Measurements from ENCODE around the gene SIL1.
"Not testable (repeated sequence)": the region's sequence is repeated elsewhere in the genome, so short reads cannot be mapped to it uniquely, and the experiment has no call there.

SIL1 gene

DNA sequence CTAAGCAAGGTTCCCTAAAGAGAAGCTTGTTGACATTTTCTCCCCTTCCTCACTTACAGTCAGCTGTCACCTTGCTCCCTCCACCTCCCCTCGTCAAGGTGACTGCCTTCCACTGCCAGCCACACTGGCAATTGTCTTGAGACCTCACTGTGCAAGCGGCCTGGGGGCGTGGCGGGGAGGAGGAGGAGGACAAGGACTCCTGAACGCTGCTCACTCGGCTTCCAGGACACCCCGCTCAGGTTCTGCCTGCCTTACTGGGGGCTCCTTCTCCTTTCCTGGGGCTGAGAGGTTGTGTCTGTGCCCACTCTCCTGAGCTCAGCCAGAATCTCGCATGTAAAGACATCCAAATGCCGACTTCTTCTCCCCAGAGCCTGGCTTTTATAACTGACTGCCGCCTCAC lies 262.7 kb downstream of the SIL1 start:
- no peak for DNase-seq

DNA sequence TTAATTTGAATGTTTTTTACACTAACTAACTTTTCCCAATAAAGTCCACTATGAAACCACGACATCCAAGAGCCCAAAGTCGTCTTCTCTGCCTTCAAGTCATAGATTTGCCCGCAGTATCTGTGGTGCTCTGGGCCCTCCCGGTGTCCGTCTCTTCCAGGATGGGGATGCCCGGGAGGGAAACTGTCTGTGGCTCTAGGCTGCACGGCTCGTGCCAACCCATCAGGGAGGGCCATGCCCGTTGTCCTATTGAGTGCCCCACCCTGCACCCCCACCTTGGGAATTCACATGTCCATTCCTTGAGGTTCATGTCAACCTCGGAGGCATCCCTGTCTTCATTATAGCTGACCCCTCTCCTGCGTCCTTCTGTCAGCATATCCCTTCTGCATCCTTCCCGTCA lies 263.2 kb downstream of the SIL1 start:
- DNase-seq = no peak

DNA sequence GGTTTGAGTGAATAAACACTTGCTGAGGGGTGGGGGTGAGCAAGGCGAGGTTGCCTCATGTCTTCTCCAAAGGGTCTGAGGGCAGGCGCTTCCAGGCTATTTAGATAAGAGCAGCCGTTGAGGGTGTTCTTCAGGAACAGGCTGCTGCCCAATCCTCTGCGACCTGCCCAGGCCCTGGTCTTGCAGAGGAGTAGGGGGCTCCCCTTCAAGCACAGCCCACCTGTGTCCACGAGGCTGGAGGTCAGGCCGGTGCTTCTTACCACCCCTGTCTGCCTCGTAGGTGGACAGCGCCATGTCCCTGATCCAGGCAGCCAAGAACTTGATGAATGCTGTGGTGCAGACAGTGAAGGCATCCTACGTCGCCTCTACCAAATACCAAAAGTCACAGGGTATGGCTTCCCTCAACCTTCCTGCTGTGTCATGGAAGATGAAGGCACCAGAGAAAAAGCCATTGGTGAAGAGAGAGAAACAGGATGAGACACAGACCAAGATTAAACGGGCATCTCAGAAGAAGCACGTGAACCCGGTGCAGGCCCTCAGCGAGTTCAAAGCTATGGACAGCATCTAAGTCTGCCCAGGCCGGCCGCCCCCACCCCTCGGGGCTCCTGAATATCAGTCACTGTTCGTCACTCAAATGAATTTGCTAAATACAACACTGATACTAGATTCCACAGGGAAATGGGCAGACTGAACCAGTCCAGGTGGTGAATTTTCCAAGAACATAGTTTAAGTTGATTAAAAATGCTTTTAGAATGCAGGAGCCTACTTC lies 264.5 kb downstream of the SIL1 start:
- DNase-seq = no peak

DNA sequence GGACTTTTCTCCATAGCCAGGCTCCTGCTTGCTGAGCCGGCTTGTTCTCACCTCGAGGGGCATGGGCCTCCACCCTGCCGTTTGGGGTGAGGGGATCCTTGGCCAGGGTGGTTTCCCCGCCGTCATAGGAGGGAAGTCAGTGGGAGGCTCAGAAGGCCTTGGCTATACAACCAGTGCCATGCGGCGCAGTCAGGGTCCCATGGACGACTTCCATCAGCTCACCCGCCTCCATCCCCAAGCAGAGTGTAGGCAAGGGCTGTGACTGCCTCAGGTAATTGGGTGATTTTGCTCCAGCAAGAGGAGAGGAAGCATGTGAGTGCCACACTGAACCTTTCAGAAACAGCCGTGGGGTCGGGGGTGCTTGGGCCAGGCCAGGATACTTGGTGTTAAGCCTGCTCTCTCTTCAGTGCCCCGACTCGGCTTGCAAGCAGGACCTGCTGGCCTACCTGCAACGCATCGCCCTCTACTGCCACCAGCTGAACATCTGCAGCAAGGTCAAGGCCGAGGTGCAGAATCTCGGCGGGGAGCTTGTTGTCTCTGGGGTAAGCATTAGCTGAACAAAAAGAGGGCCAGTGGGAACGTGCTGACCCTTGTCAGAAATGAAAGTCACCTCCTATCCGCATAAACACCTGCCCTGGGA lies 265.9 kb downstream of the SIL1 start:
- no peak for DNase-seq

DNA sequence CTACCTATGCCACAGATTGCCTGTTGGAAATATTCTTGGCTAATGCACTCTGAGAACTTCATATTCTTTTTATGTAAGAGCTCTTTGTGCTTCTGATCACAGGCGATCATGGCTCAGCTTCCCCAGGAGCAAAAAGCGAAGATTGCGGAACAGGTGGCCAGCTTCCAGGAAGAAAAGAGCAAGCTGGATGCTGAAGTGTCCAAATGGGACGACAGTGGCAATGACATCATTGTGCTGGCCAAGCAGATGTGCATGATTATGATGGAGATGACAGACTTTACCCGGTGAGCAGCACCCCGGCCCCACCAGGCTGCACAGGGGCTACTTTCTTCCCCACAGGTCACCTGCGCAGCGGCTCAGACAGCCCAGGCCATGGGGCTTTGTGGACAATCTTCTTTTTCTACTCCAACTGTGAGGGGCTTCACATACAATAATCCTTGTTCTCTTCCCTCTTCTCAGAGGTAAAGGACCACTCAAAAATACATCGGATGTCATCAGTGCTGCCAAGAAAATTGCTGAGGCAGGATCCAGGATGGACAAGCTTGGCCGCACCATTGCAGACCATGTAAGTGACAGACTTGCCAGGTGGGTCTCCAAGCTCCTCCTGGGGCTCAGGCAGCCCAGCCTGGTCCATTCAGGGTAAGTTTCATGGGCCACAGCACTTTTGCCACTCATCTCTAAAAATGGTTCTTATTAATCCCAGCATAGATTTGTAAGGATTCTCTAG lies 267.6 kb downstream of the SIL1 start:
- no peak for DNase-seq

DNA sequence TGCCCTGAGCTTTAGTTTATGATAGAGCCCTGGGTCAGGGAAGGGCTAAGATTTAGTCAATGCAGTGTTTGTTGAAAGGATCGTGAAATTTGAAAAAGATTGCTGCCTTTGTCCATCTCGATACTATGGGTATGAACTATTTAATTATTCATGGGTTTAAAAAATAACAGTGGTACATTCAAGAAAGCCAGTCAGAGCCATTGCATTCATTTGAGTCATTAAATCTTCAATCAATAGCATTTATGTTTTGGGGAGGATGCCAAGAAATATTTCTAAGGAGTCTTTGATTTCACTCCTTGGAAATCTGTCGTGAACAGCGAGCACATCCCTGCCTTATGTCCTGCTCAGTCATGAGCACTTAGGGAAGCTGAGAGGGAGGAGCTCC lies 268.6 kb downstream of the SIL1 start:
- DNase-seq = no peak

DNA sequence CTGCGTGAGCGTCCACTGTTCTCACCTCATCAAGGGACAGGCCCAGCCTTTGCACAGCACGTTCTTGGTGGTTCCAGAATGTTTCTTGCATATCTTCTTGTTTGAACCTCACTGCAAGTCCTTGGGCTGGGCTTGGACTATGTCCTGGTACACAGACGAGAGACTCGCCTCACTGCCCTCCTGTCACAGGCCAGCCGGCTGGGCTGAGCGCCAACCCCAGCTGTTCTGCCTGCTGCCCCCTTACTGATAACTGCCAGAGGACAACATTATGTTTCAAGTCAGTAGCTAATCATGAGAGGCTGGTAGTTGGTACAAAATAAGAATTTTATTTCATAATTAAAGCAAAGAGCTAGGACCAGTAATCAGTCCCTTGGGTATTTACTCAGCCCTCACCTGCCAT lies 270.2 kb downstream of the SIL1 start:
- DNase-seq = no peak

DNA sequence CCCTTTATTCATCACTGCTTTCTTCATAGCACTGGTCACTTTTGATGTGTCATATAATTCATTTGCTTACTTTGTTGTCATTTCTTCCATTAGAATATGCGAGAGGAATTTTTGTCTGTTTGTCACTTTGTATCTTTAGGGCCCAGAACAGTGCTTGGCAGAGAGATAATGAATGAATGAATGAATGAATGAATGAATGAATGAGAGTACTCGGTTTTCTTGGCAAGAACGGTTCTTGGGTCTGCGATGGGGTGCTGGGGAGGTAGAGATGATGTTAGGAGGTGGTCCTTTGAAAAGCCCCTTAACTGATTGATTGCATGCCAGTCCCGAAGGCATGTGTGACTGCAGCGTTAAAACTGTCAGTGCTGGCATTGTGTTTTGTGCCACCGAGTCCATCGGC lies 270.6 kb downstream of the SIL1 start:
- no peak for DNase-seq

DNA sequence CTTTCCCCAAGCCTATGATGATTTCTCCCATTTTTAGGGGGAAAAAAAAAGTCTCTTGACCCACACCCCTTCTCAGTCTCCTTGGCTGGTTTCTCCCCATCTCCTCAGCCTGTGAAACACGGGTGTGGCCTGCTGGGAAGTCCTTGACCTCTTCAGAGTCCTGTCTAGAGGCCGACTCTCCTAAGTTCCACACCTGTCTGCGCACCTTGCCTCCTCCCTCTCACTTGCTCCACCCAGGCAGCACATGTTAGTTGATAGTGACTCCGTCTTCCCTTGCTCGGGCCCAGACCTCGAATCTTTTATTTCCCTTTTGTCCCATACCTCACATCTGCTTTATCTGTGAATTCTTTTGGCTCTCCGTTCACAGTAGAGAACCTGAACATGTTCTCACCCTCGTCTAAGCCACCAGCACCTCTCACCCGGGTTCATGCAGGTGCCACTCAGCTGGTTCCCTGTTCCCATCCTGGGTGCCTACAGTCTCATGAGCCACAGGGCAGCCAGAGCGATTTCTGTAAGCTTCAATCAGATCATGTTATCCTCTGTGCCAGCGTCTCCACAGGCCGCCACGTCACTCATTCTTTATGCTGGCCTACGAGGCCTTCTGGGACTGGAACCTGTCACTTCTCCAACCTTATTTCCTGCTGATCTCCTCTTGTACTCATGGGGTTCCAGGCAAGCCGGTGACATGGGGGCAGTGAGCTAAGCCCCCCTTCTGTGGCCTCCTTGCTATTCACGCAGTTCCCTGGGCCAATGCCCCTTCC lies 271.3 kb downstream of the SIL1 start:
- no peak for DNase-seq

DNA sequence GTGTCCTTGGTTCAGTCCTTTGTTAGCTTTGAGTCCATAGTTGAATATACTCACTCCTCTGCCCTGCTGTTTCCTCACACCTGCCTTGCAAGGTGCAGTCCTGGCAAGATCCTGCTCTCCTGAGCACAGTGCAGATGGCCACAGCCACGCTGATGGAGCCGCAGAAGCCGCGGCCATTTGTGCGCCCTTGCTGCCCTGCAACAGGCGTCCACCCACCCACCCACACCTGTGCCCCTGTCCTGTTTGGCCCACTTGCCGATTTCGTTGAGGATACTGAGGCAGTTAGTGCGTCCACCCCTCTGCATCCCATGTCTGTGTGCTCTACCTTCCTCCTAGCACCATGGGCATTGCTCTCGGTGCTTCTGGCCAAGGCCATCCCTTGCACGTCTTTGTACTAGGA lies 271.9 kb downstream of the SIL1 start:
- DNase-seq = no peak

DNA sequence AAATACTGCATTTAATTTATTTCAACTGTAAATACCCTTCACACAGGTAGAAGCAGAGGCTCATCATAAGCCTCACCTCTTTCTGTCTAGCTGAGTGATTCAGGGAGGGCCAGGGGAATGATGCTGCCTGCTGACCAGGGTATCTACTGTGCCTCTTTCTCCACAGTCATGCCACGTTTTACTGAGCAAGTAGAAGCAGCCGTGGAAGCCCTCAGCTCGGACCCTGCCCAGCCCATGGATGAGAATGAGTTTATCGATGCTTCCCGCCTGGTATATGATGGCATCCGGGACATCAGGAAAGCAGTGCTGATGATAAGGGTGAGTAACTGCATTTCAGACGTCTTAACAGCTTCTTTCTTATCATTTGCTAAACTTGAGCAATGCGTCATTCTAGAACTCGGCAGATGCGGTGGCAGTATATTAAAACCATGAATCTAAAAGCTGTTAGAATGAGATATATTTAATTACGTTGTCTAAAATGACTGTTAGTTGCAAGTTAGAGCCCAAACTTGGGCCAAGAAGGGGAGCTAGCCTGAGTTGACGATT lies 273.0 kb downstream of the SIL1 start:
- no peak for DNase-seq

DNA sequence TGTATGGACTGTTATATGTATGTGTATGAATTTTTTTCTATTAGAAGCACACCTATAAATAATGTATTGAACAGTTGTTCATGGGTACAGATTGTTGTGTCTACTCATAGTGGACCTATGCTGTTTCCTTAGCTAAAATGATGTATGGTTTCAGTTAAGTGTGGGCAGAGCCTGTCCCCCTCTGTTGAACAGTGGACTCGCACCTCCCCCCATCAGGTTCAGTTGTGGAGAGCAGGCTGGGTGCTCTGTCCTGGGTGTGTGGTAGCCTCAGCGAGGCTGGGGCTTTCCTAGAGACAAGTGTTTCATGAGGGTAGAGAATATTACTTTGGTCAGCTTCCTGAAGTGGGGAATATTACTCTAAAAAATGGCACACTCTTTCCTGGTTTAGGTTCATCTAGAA lies 275.7 kb downstream of the SIL1 start:
- no peak for DNase-seq

DNA sequence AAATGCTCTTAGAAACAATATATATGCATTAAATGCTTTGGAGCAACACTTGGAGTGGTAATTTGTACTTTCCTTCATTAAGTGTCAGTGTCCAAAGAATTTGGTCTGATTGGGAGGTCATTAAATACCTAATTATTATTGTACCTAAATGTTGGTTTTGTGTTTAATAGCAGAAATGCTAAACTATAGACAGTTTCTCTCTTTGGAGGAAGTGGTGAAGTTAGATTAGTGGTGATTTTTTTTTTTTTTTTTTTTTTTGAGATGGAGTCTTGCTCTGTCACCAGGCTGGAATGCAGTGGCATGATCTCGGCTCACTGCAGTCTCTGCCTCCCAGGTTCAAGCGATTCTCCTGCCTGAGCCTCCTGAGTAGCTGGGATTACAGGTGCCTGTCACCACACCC lies 276.8 kb downstream of the SIL1 start:
- not testable (repeated sequence) for DNase-seq

DNA sequence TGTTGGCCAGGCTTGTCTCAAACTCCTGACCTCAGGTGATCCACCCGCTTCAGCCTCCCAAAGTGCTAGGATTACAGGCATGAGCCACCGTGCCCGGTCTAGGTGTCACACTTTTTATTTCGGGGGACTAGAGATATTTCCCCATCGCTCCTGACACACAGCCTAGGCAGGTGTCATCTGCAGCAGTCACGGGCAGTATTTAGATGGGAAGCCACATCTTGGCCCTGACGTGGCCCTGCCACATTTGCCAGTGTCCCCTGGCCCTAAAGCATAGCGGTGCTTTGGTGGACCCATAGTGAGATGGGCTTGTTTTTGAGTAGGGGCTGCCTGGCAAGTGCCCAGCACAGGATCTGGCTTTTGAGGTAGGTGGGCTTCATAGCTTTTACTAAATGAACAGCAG lies 278.0 kb downstream of the SIL1 start:
- DNase-seq = no peak

DNA sequence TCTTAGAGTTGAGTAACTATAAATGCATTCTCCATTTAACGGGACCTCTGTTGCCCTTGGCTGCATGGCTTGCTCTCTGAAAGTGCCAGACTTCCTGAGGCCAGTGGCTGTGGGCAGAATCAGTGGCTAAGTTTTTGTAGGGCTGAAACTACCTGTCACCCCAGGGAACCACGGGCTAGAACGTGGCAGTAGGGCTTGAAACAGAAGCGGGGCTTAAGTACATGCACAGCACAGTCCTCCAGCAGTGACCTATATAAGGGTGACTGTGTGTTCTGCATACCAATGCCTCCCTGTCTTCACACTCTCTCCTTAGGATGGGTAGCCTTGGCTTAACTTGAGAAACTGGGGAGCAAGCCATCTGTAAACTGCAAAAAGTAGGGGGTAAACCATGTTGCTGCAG lies 279.5 kb downstream of the SIL1 start:
- no peak for DNase-seq

DNA sequence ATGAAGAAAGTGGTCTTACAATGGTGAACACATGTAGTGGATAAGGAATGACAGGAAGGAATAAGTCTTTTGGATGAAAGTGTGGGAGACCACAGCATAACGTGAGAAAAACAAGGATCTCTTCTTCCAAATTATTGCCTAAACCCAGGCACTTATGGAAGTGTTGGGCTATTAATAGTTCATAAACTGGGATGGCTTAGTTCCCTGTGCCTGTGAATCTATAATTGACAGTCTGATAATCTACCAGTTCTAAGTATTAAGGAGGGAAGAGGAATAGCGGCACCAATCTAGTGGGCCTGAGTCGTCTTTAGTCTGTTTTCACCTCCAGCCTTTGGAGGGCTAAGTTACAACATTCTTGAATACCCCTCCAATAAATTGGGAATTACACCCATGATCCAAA lies 283.8 kb downstream of the SIL1 start:
- no peak for DNase-seq

DNA sequence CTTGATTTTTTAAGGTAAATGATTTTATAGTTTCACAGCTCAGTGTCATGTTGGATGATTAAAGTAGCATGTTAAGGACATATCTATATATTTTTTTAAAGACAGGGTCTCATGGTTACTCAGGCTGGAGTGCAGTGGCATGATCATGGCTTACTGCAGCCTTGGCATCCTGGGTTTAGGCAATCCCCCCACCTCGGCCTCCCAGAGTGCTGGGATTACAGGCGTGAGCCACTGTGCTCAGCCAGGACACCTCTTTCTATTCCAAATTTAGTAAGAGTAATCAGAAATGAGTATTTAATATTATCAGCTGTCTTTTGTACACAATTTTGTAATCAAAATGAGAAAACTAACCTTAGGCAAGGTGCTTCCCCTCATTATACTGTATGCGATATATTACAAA lies 284.4 kb downstream of the SIL1 start:
- DNase-seq = no peak

DNA sequence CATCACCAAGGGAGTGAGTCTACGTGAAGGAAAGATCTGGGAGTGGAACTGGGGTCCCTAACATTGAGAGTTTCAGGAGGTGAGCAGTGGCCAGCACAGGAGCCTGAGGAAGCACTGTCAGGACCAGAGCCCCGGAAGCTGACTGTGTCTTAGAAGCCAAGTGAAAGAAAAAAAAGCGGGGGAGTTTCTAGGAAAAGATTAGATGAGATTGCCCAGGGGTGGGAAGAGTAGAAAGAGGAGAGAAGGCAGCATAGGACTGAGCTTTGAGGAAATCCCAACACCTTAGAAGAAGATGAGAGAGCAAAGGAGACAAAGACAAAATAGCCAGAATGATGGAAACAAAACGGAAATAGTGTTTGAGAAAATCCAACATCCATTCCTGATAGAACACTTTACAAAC lies 286.1 kb downstream of the SIL1 start:
- no peak for DNase-seq

DNA sequence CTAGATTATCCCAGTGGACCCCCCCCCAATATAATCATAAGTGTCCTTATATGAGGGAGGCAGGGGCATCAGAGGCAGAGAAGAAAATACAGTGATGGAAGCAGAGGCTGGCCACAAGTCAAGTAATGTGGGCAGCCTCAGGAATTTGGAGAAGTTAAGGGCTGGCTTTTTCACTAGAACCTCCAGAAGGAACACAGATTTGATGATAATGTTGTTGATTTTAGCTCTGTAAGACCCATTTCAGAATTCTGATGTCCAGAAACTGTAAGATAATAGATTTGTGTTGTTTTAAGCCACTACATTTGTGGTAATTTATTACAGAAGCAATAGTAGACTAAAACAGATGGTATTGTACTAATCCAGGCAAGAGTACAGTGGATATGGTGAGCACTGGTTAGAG lies 286.7 kb downstream of the SIL1 start:
- no peak for DNase-seq

DNA sequence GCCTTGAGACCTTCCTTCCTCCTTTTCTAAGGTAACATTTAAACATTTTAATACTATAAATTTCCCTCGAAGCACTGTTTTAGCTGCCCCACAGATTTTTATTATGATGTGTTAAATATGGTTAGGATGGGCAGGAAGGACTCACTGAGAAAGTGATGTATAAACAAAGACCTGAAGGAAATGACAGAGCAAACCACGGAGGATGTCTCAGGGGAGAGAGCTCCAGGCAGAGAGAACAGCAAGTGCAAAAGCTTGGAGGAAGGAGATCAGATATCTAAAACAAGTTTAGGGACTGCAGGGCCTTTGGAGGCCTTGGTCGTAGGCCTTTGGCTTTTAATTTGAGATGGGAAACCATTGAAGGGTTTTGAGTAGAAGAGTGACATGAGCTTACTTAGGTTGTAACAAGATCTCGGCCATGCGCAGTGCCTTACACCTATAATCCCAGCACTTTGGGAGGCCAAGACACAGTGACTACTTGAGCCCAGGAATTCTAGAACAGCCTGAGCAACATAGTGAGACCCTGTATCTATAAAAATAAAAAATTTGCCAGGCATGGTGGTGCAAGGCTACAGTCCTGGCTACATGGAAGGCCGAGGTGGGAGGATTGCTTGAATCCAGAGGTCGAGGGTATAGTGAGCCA lies 287.5 kb downstream of the SIL1 start:
- DNase-seq = no peak

DNA sequence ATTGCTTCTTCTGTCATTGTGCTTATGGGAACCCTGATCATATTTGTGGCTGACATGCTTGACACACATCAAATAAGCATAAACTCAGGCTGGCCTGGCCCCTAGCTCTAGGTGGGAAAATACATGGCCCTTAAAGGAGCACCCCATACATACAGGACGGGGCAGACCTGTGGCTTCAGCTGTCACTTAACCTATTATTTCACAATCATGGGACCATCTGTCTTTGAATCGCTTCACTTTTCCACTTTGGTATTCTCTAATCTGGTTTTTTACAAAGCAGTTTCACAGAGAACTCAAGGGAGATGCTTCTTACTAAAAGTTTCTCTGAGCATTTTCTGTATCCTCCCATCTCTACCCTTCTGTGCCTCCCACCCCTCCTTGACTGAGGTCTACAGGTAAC lies 288.4 kb downstream of the SIL1 start:
- DNase-seq = no peak

DNA sequence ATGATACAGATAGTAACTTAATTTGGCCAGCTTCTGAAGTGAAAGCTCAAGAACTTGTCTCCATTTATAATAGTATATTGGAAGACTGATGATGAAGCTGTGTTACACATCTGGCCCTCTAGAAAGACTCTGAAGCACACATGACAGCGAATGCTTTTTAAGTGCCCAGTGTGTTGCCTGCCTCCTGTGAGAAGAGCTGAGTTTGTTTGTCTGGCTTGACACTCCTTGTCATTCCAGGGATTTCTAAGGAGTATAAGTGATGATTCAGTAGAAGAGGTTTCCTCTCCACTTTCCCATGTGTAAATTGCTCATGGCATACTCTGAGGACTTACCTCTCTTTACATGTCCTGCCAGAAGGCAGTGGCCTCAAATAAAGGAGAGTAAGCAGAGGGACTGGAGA lies 292.6 kb downstream of the SIL1 start:
- DNase-seq = no peak
